Hepatocyte (in vitro differentiated cells): ENCODE measurements around the gene ZCCHC8.

ENCODE experiments used
- EZH2 ChIP-seq: fragments of 200-600 bp; sonication (generic); IDR thresholded peaks from 2 replicates; pipeline ENCODE4 v1.6.1; 2016; ENCODE audit warnings: antibody characterized with exemption, mild to moderate bottlenecking, borderline replicate concordance
- TF ChIP-seq, protein P1 (sequence below): fragments of 200-600 bp; sonication (generic); IDR thresholded peaks from 2 replicates; pipeline ENCODE4 v1.5.1; 2016; ENCODE audit warnings: antibody characterized with exemption, mild to moderate bottlenecking; ENCODE audit not compliant: poor library complexity

DNA sequence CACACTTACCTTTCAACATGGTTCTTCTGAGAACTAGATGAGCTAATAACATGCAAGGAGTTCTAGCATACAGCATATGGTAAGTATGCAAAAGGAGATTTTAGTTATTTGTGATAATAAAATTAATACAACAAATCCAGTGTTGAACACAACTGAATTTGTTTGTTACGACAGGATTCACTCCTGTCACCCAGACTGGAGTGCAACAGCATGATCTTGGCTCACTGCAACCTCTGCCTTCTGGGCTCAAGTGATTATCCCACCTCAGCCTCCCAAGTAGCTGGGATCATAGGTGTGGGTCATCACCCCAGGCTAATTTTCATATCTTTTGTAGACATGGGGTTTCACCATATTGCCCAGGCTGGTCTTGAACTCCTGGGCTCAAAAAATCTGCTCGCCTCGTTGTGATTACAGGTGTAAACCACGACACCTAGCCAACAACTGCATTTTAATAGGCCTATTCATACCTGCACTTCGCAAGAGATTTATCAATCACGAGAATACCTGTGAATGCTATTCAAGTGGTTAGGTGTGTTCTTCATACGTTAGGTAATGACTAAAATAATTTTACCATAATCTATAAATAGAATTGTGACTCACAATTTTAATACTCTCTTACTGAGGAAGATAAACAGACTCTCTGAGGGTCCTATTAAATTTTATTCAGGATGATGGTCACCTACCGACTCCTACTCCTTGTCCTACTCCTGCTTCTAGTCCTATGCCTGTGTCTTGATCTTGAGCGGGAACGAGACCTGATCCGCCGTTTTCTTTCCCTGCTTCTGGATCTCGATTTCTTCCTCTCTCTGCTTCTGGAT lies 16.0 kb upstream of the ZCCHC8 start:
- TF ChIP-seq, protein P1, sequence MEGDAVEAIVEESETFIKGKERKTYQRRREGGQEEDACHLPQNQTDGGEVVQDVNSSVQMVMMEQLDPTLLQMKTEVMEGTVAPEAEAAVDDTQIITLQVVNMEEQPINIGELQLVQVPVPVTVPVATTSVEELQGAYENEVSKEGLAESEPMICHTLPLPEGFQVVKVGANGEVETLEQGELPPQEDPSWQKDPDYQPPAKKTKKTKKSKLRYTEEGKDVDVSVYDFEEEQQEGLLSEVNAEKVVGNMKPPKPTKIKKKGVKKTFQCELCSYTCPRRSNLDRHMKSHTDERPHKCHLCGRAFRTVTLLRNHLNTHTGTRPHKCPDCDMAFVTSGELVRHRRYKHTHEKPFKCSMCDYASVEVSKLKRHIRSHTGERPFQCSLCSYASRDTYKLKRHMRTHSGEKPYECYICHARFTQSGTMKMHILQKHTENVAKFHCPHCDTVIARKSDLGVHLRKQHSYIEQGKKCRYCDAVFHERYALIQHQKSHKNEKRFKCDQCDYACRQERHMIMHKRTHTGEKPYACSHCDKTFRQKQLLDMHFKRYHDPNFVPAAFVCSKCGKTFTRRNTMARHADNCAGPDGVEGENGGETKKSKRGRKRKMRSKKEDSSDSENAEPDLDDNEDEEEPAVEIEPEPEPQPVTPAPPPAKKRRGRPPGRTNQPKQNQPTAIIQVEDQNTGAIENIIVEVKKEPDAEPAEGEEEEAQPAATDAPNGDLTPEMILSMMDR = no peak
- no peak for TF ChIP-seq EZH2
